ENCODE measurements around the gene SEC31A.

GRCh38 chr4:82891707-82892466 lies 934 bp upstream of the SEC31A start:
- TF ChIP-seq CTCF (IDR thresholded peaks at IDR 0.05; ENCODE audit: poor library complexity), result no peak
- TF ChIP-seq EZH2 (IDR thresholded peaks at IDR 0.05; ENCODE audit: borderline replicate concordance), result no peak
